ENCODE measurements around the gene CD99L2. TPM values are rescaled to one million over a fixed set of nuclear protein-coding genes. Genes with fewer than 3 reads are reported as not detected.

Gene CD99L2
- total and polyA plus RNA-seq, 2 of the 8 experiments (the other 6 are each of a cell fraction or from before 2014, with no cell fraction given), result 8.0 to 8.5 TPM

- Histone ChIP-seq H3K4me3 (ENCODE audit: extremely low read depth in 1 of 4, insufficient read depth in 2 of 4, low read depth in 3 of 4, low read length in 4 of 4) (no peak overlapping the region), H2BK120ac (replicated peaks; ENCODE audit: low read depth, low read length) (no peak overlapping the region), H4K20me1 (replicated peaks in 1 of 2; ENCODE audit: control insufficient read depth in 1 of 2, insufficient read depth in 2 of 2, low read length in 2 of 2) (no peaks in the 10 kb centered on the region), H3K36me3 (ENCODE audit: control insufficient read depth in 2 of 4, insufficient read depth in 4 of 4, low read length in 3 of 4) (0 out of 8 replicates have a peak, but pooled peaks cover 0 to 2% (median 0%) of the 10 kb centered on the region in 4 experiments), H2AFZ (ENCODE audit: low read length) (no peak overlapping the region), H3K9ac (replicated peaks in 1 of 4; ENCODE audit: extremely low read depth in 1 of 4, low read depth in 3 of 4, low read length in 3 of 4) (no peak overlapping the region), H3K14ac (ENCODE audit: insufficient read length) (no peak overlapping the region), H2BK15ac (ENCODE audit: low read length) (no peak overlapping the region), H3K79me2 (ENCODE audit: control insufficient read depth in 1 of 2, insufficient read depth in 2 of 2, low read length in 2 of 2) (peaks cover 0 to 28% of the 10 kb centered on the region in 2 experiments; a peak in 3 of 4 replicates), H3K27ac (ENCODE audit: low read depth, low read length) (no peak overlapping the region), H3K4me1 (replicated peaks in 1 of 4; ENCODE audit: control insufficient read depth in 3 of 4, insufficient read depth in 4 of 4, low read length in 3 of 4) (peaks cover 0 to 5% (median 2%) of the 10 kb centered on the region in 4 experiments; a peak in 2 of 7 replicates), H2BK12ac (ENCODE audit: low read depth, low read length) (no peak overlapping the region), H3K23me2 (ENCODE audit: low read depth, low read length) (no peaks in the 10 kb centered on the region; the same call in 1 of the 2 replicates), H3K4me2 (ENCODE audit: insufficient read depth in 1 of 2, low read depth in 2 of 2, low read length in 2 of 2) (no peak overlapping the region), H2BK20ac (ENCODE audit: low read length) (no peak overlapping the region), H3K27me3 (replicated peaks in 1 of 4; ENCODE audit: control insufficient read depth in 3 of 4, extremely low read depth in 1 of 4, insufficient read depth in 3 of 4, low read length in 3 of 4) (no peaks in the 10 kb centered on the region), H3K4ac (replicated peaks; ENCODE audit: insufficient read length, low read depth, low read length) (no peak overlapping the region), H4K91ac (replicated peaks; ENCODE audit: insufficient read length, low read length) (no peak overlapping the region), H3K56ac (replicated peaks; ENCODE audit: insufficient read length, low read depth, low read length) (no peak overlapping the region), H2BK5ac (ENCODE audit: low read depth, low read length) (no peak overlapping the region), H4K8ac (ENCODE audit: extremely low read depth, insufficient read depth, low read length) (no peak overlapping the region), H3K18ac (ENCODE audit: extremely low read depth, low read length) (no peak overlapping the region), H3K9me3 (ENCODE audit: insufficient read depth in 2 of 2, low read depth in 1 of 2, low read length in 1 of 2) (no peaks in the 10 kb centered on the region), H3K23ac (ENCODE audit: insufficient read length) (no peak overlapping the region), H2AK5ac (ENCODE audit: low read depth, low read length) (no peak overlapping the region), H3K79me1 (ENCODE audit: low read depth, low read length) (no peaks in the 10 kb centered on the region; the same call in 1 of the 2 replicates), H4K5ac (ENCODE audit: insufficient read length, low read depth, low read length) (no peak overlapping the region)
- WGBS, 2 experiments (ENCODE audit: extremely low coverage in 1 of 2, insufficient coverage in 1 of 2, insufficient read length in 1 of 2, insufficient replicate concordance in 2 of 2, low coverage in 1 of 2, low lambda C conversion rate in 2 of 2, missing lambda C conversion rate in 1 of 2), result 88% methylated on average over 5 of the region's 5 CpGs; no CpG with 5 or more reads in 1 of the 2 experiments
- ChIA-PET CTCF (ENCODE audit: partially characterized antibody) (interaction anchor here (1.0 kb wide), 1 partner anchor 122 kb away, joined by 3 read pairs; no protein-coding TSS in a partner anchor), POLR2A (ENCODE audit: partially characterized antibody) (interaction anchor here (1.0 kb wide), 1 partner anchor 9 kb away, joined by 3 read pairs; no protein-coding TSS in a partner anchor)
- DNase-seq (ENCODE audit: low read depth in 1 of 2, low spot score in 2 of 2) (no peak), FAIRE-seq (no peak)
- no peak for TF ChIP-seq E2F6 (IDR thresholded peaks at IDR 0.05)
- no peak for TF ChIP-seq SIX5 (IDR thresholded peaks at IDR 0.05; ENCODE audit: low read depth, low read length)
- no peak for TF ChIP-seq KDM4A (IDR thresholded peaks at IDR 0.05; ENCODE audit: low read depth, low read length, severe bottlenecking)
Measured at GRCh38 chrX:150893936-150894335, 4.5 kb downstream of the CD99L2 start.
